NCI-H2081 treated with DMSO at 0.1 percent for 48 hours (cell line): ENCODE measurements around the gene CPZ.
"Not testable (repeated sequence)": the region's sequence is repeated elsewhere in the genome, so short reads cannot be mapped to it uniquely, and the experiment has no call there.

Experiments
- DNase-seq: peaks from one replicate; lab custom pipeline; 2025; lab: John Stamatoyannopoulos, UW

The CPZ gene

GRCh38 chr4:8610858-8611616 is 18.5 kb downstream of the CPZ start:
- no peak for DNase-seq

DNA sequence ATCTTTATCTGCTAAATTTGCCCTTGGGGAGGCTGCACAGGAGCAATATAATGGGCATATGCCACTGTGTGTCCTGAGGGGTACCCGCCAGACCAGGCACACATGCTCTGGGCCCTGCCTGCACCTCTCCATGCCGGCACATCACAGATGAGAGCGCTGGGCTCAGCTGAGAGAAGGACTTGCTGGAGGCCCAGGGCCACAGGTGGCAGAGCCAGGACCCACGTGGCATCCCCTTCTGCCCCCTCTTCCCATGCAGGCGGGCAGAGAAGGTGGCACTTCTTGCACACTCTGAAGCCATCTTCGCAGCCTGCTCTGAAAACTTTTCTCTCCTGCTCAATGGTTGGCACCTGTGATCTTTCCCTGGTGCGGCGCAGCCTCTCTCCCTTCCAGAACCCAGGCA is 20.1 kb downstream of the CPZ start:
- no peak for DNase-seq

DNA sequence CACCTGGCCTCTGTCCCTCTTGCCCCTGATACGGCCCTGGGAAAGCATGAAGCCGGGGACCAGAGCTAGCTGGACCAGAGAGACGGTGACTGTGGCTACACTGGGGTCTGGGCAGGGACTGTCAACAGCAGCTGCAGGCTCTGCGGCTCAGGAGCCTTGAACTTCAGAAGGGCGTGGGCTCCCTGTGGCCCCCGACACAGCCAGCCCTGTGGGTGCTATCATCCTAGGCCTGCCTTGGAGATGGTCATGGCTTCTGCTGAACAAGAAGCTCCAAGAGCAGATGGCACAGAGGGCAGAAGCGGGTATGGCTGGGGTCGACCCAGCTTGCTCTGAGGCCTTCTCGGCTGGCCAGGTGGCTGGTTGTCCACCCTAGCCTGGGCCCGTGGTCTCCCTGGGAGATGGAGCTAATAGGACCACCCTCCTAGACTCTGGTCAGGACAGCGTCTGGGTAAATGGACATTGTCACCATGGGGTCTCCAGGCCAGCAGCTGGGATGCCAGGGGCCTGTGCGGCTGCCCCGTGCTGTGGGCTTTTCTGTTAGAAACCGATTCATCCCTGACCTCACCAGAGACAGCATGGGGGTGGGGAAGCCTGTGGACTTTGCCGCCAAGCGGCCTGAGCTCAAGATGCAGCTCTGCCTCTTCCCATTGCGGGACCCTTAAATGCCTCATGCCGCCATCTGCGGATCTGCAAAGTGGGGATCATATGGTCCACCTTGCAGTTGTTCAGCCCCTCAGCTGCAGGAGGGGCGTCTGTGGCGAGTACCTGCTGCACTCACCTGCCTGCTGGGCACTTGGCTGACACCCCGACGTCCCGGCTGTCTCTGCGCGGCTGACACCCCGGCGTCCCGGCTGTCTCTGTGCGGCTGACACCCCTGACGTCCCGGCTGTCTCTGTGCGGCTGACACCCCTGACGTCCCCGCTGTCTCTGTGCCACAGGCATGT is 21.1 kb downstream of the CPZ start:
- DNase-seq: no peak

DNA sequence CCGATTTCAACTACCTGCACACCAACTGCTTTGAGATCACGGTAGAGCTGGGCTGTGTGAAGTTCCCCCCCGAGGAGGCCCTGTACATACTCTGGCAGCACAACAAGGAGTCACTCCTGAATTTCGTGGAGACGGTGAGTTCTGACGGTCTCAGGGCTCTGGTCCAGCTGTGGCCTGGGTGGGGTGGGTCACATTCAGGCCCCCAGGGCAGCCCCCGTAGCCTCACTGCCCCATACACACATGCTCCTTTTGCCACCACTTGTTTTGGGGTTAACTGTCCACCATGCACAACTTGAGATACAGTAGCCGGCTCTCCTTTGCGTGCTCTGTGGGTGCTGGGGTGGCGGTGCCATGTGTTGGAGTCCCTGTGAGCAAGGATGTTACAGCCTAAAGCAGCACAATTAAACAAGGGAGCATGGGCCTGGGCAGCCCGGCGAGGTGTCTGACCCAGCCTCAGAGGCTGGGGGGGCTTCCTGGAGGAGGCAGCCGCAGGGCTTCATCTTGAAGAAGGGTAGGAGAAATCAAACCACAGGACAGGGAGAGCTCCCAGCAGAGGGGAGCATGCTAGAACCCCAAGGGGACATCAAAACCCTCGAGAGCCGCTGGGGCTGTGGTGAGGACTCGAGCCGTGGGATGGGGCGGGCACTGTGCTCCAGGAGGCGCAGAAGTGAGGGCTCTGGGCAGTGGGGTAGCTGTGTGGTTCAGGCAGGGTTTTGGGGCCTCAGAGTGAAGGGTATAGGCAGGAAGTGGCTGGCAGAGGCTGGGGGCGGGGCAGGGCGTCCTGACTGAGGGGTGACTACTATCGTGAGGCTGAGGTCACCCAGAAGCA is 22.0 kb downstream of the CPZ start:
- DNase-seq: no peak

DNA sequence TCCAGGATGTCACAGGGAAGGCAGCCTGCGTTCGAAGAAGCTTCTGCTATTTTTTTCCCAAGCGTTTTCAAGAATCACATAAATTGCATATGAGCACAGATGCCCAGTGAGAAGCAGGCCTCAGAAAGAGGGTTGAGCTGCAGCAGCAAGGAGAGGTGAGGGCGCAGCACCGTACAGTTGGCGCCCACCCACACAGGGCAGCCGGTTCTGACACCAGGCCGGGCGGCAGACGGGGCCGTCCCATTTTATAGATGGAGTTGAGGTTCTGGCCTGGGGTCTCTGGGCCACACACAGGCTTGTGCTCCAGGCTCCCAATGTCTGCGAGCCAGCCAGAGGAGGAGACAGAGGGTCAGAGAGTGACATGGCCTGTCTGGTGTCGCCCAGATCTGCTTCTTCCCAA is 22.8 kb downstream of the CPZ start:
- DNase-seq: no peak

DNA sequence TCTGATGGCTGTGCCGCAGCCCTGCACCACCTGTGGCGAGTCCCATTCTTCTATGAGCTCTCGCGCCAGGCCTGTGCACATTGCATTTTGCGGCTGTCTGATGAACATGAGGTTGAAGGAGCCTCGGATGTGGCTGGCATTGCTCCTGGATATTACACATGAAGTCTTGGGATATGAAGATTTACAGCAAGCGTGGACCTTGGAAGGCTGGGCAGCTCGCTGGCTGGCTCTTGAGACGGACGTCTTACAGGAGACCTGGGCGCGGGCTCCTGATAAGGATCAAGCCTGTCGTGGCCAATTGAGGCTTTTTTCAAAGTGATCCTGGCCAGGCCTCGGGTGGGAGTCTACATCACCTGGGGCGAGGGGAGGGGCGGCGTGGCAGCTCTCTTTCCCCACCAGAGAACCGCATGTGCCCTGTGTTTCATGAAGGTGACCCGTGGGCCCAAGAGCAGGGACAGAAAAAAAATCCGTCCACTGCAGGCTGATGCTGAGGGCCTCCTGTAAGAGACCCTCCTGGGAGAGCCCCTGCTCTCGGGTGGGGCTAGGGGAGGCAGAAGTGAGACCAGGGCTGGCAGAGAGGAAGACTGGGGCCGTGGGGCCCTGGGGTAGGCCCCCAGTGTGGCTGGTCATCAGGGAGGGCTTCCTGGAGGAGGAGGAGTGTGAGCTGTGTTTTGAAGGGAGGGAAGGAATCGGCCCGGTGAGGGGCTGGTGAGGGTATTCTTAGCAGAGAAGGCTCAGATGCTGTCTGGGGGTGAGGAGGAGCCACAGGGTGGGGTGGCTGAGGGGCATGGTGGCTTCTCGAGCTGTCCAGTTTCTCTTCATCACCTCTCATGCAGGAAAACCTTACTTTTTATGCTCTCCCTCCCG is 23.6 kb downstream of the CPZ start:
- DNase-seq: no peak

DNA sequence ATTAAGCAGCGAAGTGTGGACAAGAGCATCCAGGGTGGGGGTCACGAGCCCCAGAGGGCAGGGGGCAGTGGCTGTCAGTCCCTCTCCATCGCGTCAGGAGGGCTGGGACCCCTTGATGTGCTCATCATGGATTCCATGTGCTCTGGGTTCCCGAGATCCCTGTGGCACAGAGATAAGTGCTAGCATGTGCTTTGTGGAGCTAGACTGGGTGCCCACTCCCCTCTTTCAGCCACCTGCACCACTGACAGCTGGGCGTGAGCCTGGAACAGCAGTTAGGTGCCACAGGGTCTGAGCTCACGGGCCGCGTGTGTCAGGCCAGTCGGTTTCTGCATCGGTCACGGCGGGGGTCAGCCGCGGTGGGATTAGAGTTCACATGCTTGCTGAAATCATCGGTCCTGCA is 24.3 kb downstream of the CPZ start:
- DNase-seq: no peak

- DNase-seq: no peak
Measured at GRCh38 chr4:8617486-8618040, 25.0 kb downstream of the CPZ start.

DNA sequence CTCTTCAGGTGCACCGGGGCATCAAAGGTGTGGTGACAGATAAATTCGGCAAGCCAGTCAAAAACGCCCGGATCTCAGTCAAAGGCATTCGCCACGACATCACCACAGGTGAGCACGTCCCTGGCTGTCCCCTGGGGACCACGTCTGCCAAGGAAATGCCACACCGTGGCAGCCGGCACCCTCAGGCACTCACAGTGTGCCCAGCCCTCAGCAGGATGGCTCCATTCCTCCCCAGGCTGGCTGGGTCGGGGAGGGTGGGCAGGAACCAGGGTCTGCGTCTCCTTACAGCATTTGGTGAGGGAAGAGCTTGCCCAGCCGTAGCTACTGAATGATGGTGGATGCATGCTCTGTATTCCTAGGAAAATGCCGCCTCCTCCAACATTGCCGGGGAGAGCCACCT is 25.9 kb downstream of the CPZ start:
- DNase-seq: no peak

- DNase-seq: no peak
Measured at GRCh38 chr4:8618961-8619720, 26.6 kb downstream of the CPZ start.

GRCh38 chr4:8621135-8621534 is 28.6 kb downstream of the CPZ start:
- DNase-seq: not testable (repeated sequence)

DNA sequence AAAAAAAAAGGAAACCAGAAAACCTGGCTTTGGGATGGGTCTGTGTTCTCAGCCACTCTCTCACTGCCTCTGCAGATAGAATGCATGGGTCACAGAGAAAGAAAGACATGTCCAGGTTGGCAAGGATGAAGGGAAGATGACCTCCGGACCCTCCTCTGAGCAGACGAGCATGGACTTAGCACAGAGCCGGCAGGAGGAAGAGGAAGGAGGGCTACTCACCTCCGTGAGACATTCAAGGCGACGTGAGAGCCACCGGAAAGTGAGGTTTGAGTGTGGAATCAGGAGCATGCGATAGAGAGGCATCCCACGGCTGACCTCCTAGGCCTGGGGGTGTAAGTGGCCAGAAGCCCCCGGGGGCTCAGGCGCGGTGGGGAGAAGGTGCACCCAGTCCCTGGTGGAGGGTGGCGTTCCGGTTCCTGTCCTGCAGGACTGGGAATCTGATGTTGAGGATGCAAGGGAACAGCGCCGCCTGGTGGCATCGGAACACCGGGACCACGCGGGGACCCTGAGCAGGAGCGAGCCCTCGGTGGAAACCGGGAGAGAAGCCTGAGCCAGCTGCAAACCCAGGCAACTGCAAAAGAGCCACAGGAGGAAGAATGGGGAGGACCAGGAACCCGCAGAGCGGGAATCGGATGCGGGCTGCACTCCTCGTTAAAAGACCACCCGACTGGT is 32.2 kb downstream of the CPZ start:
- not testable (repeated sequence) for DNase-seq

DNA sequence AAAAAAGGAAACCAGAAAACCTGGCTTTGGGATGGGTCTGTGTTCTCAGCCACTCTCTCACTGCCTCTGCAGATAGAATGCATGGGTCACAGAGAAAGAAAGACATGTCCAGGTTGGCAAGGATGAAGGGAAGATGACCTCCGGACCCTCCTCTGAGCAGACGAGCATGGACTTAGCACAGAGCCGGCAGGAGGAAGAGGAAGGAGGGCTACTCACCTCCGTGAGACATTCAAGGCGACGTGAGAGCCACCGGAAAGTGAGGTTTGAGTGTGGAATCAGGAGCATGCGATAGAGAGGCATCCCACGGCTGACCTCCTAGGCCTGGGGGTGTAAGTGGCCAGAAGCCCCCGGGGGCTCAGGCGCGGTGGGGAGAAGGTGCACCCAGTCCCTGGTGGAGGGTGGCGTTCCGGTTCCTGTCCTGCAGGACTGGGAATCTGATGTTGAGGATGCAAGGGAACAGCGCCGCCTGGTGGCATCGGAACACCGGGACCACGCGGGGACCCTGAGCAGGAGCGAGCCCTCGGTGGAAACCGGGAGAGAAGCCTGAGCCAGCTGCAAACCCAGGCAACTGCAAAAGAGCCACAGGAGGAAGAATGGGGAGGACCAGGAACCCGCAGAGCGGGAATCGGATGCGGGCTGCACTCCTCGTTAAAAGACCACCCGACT is 37.8 kb downstream of the CPZ start:
- DNase-seq: not testable (repeated sequence)

DNA sequence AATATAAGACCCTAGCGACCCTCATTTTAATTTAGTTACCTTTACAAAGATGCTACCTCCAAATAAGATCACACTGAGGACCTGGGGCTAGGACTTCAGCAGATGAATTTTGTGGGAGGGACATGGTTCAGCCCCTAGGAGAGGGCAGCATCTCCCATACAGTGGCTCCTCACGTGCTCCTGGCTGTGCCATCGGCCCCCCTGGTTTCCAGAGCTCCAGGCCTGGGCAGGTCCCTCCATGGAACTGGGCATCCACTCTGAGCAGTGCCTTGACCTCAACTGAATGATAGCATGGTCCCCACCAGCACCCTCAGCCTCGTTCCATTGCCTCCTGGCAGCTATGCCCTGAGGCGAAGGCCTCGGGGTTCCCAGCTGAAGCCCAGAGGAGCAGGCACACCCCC is 39.3 kb downstream of the CPZ start:
- not testable (repeated sequence) for DNase-seq

GRCh38 chr4:8634773-8635172 is 42.2 kb downstream of the CPZ start:
- DNase-seq: not testable (repeated sequence)

- not testable (repeated sequence) for DNase-seq
Measured at GRCh38 chr4:8635897-8636554, 43.5 kb downstream of the CPZ start.

DNA sequence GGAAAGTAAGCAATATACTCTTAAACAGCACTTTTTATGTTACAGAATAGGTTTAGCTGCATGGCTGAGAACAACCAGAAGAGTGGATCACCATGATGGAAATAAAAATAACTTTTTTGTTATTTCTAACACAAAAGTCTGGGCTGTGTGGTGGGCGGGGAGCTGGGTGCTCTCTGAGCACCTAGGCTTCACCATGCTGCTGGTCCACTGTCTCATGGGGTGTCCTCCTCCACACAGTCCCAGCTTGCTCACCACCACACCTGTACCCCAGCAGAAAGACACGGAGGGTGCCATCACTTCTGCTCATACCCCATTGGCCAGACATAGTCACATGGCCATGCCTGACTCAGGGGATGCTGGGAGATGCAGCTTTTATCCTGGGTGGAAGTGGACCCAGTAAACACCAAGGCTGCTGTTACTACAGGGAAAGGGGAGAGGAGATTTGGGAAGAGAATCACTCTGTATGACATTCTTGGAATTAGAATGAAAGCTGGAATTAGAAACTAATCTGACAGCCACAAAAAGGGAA is 45.0 kb downstream of the CPZ start:
- no peak for DNase-seq

DNA sequence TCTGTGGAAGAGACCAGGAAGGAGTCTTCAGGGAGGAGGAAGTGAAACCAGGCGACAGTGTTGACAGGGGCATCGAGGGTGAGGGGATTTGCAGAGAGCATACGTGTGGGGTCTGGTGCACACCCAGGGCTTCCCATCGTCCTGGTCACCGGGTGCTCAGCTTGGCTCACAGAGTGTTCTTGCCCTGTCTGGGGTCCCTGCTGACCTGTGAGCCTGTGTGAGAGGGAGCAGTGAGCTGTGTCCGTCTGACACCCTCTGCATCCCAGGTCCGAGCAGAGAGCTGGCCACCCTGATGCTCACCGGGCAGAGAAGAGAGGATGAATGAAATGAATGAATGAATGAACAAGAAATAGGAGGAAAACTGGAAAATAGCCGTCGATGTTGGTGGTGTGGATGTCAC is 46.5 kb downstream of the CPZ start:
- no peak for DNase-seq
